ENCODE results near the gene VPS52. TPM values are rescaled to one million over a fixed set of nuclear protein-coding genes. Genes with fewer than 3 reads are reported as not detected.
A peak's percentile ranks its signal among the peaks of the same experiment; 100 is the strongest.

The VPS52 gene
- total and polyA plus RNA-seq, 9 of the 15 experiments (the other 6 are each of a cell fraction or from before 2014, with no cell fraction given), result 24.4 to 103 (median 40.2) TPM

- TF ChIP-seq, protein P1, sequence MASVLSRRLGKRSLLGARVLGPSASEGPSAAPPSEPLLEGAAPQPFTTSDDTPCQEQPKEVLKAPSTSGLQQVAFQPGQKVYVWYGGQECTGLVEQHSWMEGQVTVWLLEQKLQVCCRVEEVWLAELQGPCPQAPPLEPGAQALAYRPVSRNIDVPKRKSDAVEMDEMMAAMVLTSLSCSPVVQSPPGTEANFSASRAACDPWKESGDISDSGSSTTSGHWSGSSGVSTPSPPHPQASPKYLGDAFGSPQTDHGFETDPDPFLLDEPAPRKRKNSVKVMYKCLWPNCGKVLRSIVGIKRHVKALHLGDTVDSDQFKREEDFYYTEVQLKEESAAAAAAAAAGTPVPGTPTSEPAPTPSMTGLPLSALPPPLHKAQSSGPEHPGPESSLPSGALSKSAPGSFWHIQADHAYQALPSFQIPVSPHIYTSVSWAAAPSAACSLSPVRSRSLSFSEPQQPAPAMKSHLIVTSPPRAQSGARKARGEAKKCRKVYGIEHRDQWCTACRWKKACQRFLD (CRISPR knock-in tag; IDR thresholded peaks at IDR 0.05), result peak; percentile 87
- TF ChIP-seq, protein P2, sequence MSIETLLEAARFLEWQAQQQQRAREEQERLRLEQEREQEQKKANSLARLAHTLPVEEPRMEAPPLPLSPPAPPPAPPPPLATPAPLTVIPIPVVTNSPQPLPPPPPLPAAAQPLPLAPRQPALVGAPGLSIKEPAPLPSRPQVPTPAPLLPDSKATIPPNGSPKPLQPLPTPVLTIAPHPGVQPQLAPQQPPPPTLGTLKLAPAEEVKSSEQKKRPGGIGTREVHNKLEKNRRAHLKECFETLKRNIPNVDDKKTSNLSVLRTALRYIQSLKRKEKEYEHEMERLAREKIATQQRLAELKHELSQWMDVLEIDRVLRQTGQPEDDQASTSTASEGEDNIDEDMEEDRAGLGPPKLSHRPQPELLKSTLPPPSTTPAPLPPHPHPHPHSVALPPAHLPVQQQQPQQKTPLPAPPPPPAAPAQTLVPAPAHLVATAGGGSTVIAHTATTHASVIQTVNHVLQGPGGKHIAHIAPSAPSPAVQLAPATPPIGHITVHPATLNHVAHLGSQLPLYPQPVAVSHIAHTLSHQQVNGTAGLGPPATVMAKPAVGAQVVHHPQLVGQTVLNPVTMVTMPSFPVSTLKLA (conservative IDR thresholded peaks at IDR 0.05), result peak in 1 of 2 experiments; percentile 78; a peak in 3 of 4 replicates
- TF ChIP-seq NFXL1 (CRISPR knock-in tag; IDR thresholded peaks at IDR 0.05) (no peak), KLF16 (IDR thresholded peaks at IDR 0.05) (no peak), NFE2L1 (tag; IDR thresholded peaks at IDR 0.05; ENCODE audit: borderline replicate concordance, low read depth) (no peak), TRIM24 (IDR thresholded peaks at IDR 0.05) (no peak; a peak in 1 of 4 replicates), FOXM1 (IDR thresholded peaks at IDR 0.05; ENCODE audit: low read depth) (no peak), FOXM1 (CRISPR knock-in tag; IDR thresholded peaks at IDR 0.05; ENCODE audit: low read depth) (no peak), ZNF347 (CRISPR knock-in tag; IDR thresholded peaks at IDR 0.05; ENCODE audit: low read depth) (no peak), ZNF431 (CRISPR knock-in tag; IDR thresholded peaks at IDR 0.05) (no peak), ZKSCAN1 (IDR thresholded peaks at IDR 0.05; ENCODE audit: low read depth, low read length) (no peak), NFIC (IDR thresholded peaks at IDR 0.05) (peak; percentile 71), HNRNPLL (IDR thresholded peaks at IDR 0.05; ENCODE audit: low read depth, low read length, poor library complexity, severe bottlenecking) (peak; percentile 41), THRA (IDR thresholded peaks at IDR 0.05) (no peak), COPS2 (conservative IDR thresholded peaks at IDR 0.05) (no peak)
Measured at GRCh38 chr6:33208091-33208967, 63.3 kb downstream of the VPS52 start, which contains the start of gene RING1 (continued).
